ENCODE measurements around the gene SBF1. TPM values are rescaled to one million over a fixed set of nuclear protein-coding genes. Genes with fewer than 3 reads are reported as not detected.

The SBF1 gene
- total and polyA plus RNA-seq, 2 of the 13 experiments (the other 11 are each of a cell fraction or from before 2014, with no cell fraction given) = 31.7 to 40.9 TPM

- intact Hi-C loops (cut with micrococcal nuclease; ENCODE audit: unreplicated experiment) = no loop called here
Measured at GRCh38 chr22:50503475-50504145, 28.8 kb upstream of the SBF1 start.

More at GRCh38 chr22:50503475-50504145, 28.8 kb upstream of the SBF1 start:
- DNase-seq (ENCODE audit: low spot score) = no peak
- no peak overlapping the region for H2AFZ ChIP-seq (ENCODE audit: low read length)
- H3K27ac ChIP-seq (ENCODE audit: extremely low read length, insufficient read depth, low read length) = no peak overlapping the region
- no peak overlapping the region for H3K9ac ChIP-seq (ENCODE audit: insufficient read depth, low read depth, low read length)
- ChIA-PET CTCF (ENCODE audit: low intra/inter-chr PET ratio, low total read pairs) (no interaction called here), POLR2A (interaction anchor here (1.8 kb wide), 1 partner anchor 22 kb away, joined by 5 read pairs; the partner anchor contains the start of gene SCO2)
- H3K9me3 ChIP-seq (ENCODE audit: low read length) = no peaks in the 10 kb centered on the region
- in situ Hi-C loops (cut with HindIII; ENCODE audit: extremely low pct_ligation_motif_present, low pct_unique_long_range_greater_than_20kb) = no loop called here
- ATAC-seq = no peak
- no peak overlapping the region for H3K4me2 ChIP-seq (ENCODE audit: low read depth, low read length)
- no peaks in the 10 kb centered on the region; a peak in 1 of 5 replicates for H3K27me3 ChIP-seq (ENCODE audit: control insufficient read depth in 1 of 2, insufficient read depth in 2 of 2, low read length in 2 of 2)
- H3K36me3 ChIP-seq (replicated peaks in 1 of 2; ENCODE audit: control insufficient read depth in 1 of 2, insufficient read depth in 2 of 2, low read length in 2 of 2) = peaks cover 2 to 10% of the 10 kb centered on the region in 2 experiments; a peak in 1 of 5 replicates
- peaks cover 15% of the 10 kb centered on the region for H3K4me1 ChIP-seq (ENCODE audit: insufficient read depth, low read length)
- TF ChIP-seq ZNF329 (CRISPR knock-in tag; IDR thresholded peaks at IDR 0.05; ENCODE audit: low read depth) (no peak), ZNF30 (CRISPR knock-in tag; IDR thresholded peaks at IDR 0.05) (no peak), ZNF468 (CRISPR knock-in tag; IDR thresholded peaks at IDR 0.05) (no peak), ZNF296 (CRISPR knock-in tag; conservative IDR thresholded peaks at IDR 0.05) (no peak), CTCF (CRISPR knock-in tag; IDR thresholded peaks at IDR 0.05) (peak; percentile 20; the same call in 1 of the 2 replicates)
- TF ChIP-seq, protein P1, sequence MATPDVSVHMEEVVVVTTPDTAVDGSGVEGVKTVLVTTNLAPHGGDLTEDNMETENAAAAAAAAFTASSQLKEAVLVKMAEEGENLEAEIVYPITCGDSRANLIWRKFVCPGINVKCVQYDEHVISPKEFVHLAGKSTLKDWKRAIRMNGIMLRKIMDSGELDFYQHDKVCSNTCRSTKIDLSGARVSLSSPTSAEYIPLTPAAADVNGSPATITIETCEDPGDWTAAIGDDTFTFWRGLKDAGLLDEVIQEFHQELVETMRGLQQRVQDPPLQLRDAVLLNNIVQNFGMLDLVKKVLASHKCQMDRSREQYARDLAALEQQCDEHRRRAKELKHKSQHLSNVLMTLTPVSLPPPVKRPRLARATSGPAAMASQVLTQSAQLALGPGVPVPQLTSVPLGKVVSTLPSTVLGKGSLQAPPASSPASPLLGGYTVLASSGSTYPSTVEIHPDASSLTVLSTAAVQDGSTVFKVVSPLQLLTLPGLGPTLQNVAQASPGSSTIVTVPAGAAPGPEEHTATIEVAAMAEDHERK (CRISPR knock-in tag; IDR thresholded peaks at IDR 0.05; ENCODE audit: low read depth) = no peak
- TF ChIP-seq, protein P2, sequence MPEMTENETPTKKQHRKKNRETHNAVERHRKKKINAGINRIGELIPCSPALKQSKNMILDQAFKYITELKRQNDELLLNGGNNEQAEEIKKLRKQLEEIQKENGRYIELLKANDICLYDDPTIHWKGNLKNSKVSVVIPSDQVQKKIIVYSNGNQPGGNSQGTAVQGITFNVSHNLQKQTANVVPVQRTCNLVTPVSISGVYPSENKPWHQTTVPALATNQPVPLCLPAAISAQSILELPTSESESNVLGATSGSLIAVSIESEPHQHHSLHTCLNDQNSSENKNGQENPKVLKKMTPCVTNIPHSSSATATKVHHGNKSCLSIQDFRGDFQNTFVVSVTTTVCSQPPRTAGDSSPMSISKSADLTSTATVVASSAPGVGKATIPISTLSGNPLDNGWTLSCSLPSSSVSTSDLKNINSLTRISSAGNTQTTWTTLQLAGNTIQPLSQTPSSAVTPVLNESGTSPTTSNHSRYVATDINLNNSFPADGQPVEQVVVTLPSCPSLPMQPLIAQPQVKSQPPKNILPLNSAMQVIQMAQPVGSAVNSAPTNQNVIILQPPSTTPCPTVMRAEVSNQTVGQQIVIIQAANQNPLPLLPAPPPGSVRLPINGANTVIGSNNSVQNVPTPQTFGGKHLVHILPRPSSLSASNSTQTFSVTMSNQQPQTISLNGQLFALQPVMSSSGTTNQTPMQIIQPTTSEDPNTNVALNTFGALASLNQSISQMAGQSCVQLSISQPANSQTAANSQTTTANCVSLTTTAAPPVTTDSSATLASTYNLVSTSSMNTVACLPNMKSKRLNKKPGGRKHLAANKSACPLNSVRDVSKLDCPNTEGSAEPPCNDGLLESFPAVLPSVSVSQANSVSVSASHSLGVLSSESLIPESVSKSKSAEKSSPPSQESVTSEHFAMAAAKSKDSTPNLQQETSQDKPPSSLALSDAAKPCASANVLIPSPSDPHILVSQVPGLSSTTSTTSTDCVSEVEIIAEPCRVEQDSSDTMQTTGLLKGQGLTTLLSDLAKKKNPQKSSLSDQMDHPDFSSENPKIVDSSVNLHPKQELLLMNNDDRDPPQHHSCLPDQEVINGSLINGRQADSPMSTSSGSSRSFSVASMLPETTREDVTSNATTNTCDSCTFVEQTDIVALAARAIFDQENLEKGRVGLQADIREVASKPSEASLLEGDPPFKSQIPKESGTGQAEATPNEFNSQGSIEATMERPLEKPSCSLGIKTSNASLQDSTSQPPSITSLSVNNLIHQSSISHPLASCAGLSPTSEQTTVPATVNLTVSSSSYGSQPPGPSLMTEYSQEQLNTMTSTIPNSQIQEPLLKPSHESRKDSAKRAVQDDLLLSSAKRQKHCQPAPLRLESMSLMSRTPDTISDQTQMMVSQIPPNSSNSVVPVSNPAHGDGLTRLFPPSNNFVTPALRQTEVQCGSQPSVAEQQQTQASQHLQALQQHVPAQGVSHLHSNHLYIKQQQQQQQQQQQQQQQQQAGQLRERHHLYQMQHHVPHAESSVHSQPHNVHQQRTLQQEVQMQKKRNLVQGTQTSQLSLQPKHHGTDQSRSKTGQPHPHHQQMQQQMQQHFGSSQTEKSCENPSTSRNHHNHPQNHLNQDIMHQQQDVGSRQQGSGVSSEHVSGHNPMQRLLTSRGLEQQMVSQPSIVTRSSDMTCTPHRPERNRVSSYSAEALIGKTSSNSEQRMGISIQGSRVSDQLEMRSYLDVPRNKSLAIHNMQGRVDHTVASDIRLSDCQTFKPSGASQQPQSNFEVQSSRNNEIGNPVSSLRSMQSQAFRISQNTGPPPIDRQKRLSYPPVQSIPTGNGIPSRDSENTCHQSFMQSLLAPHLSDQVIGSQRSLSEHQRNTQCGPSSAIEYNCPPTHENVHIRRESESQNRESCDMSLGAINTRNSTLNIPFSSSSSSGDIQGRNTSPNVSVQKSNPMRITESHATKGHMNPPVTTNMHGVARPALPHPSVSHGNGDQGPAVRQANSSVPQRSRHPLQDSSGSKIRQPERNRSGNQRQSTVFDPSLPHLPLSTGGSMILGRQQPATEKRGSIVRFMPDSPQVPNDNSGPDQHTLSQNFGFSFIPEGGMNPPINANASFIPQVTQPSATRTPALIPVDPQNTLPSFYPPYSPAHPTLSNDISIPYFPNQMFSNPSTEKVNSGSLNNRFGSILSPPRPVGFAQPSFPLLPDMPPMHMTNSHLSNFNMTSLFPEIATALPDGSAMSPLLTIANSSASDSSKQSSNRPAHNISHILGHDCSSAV (CRISPR knock-in tag; IDR thresholded peaks at IDR 0.05; ENCODE audit: borderline replicate concordance) = no peak
- no peaks in the 10 kb centered on the region for H4K20me1 ChIP-seq (ENCODE audit: insufficient read depth, low read length)
- FAIRE-seq = no peak
- WGBS (ENCODE audit: low lambda C conversion rate) = 97% methylated on average over 17 of the region's 26 CpGs
- no peak overlapping the region for H3K4me3 ChIP-seq (replicated peaks in 1 of 3; ENCODE audit: insufficient read depth in 1 of 3, low read depth in 2 of 3, low read length in 3 of 3)
- peaks cover 13% of the 10 kb centered on the region for H3K79me2 ChIP-seq (ENCODE audit: insufficient read depth, low read length)
- no TSS peak for BruUV-seq (replicated peaks)

All from HepG2 (cell line).